Kidney (tissue), 22 donors: ENCODE results near the gene NDFIP1. TPM values are rescaled to one million over a fixed set of nuclear protein-coding genes. Genes with fewer than 3 reads are reported as not detected.
A peak's percentile ranks its signal among the peaks of the same experiment; 100 is the strongest.

Experiments used
- DNase-seq, 5 donors: peaks; one replicate each; pipeline ENCODE4 v3.0.0-alpha.2; 2013 to 2020
- FAIRE-seq: peaks from 2 replicates; lab custom pipeline; 2012; peaks lifted over from hg19 to GRCh38; lab: Jason Lieb, UNC
- H3K27ac ChIP-seq, 2 donors: one replicate each; pipeline ENCODE4 v1.7.0; 2013; ENCODE audit warnings: low read depth in 2 of 2, low read length in 2 of 2, inconsistent platforms in 1 of 2
- H3K27me3 ChIP-seq: one replicate; pipeline ENCODE4 v1.7.1; 2013; ENCODE audit warnings: low read length, inconsistent platforms; ENCODE audit not compliant: control insufficient read depth, insufficient read depth
- H3K36me3 ChIP-seq, 3 donors: one replicate each; pipeline versions ENCODE4 v1.7.0 to v1.7.1; 2013; ENCODE audit warnings: low read length in 3 of 3, control low read depth in 1 of 3, inconsistent platforms in 1 of 3; ENCODE audit not compliant: insufficient read depth in 3 of 3, control insufficient read depth in 2 of 3
- H3K4me1 ChIP-seq, 3 donors: one replicate each; pipeline versions ENCODE4 v1.7.0 to v1.7.1; 2013; ENCODE audit warnings: low read length in 3 of 3, inconsistent platforms in 1 of 3, low read depth in 1 of 3; ENCODE audit not compliant: control insufficient read depth in 2 of 3, insufficient read depth in 2 of 3
- H3K4me3 ChIP-seq, 3 donors: one replicate each; pipeline versions ENCODE4 v1.7.0 to v1.8.1; 2013; ENCODE audit warnings: low read length in 3 of 3, control low read depth in 1 of 3, inconsistent platforms in 1 of 3
- H3K9ac ChIP-seq, 3 donors: one replicate each; pipeline versions ENCODE4 v1.7.0 to v1.7.1; 2013; ENCODE audit warnings: low read length in 3 of 3, control low read depth in 1 of 3, inconsistent platforms in 1 of 3
- H3K9me3 ChIP-seq, 3 donors: one replicate each; pipeline versions ENCODE4 v1.7.0 to v1.7.1; 2013; ENCODE audit warnings: low read length in 3 of 3, control low read depth in 1 of 3, inconsistent platforms in 1 of 3; ENCODE audit not compliant: control insufficient read depth in 2 of 3, insufficient read depth in 1 of 3
- intact Hi-C: fragments of 100-400 bp; cut with DNase I; formaldehyde crosslinking; loops from one replicate; pipeline ENCODE4 v1.11.1; 2022
- long read RNA-seq, 10 donors: library from polyadenylated mRNA in 1 of 10; unstranded in 1 of 10; transcript quantifications; one replicate each; pipeline ENCODE4 v2.0.0 and lab custom pipeline, GENCODE V29; 2021 to 2026
- polyA plus RNA-seq: library from polyadenylated mRNA; stranded (reverse); fragments of 350-450 nt; fragmentation: Illumina TruSeq; extraction: RNeasy Lipid Tissue Mini Kit (QIAGEN cat#74804); gene quantifications from one replicate; pipeline ENCODE4 v1.2.3, GENCODE V29; 2014; ENCODE audit warnings: low read depth, low replicate concordance; ENCODE audit not compliant: insufficient read depth
- total RNA-seq: library from RNA; stranded (reverse); fragmentation: NEBNext Ultra II Directional; extraction: Animal tissue kit (Norgen Biotek cat#: 25700); gene quantifications from one replicate; pipeline ENCODE4 v1.2.1, GENCODE V29; 2021
- TF ChIP-seq, protein P1 (sequence below): IDR thresholded peaks from 3 replicates; pipeline ENCODE4 v1.5.1; 2012; ENCODE audit warnings: mild to moderate bottlenecking, moderate library complexity, borderline replicate concordance; ENCODE audit not compliant: insufficient read depth; ENCODE audit errors: extremely low read depth
- donor health status: control.
- donor health status: control.
- donor health status: control.
- donor health status: control.
- donor health status: control.
- donor health status: DM: yes; HTN: yes; CAD: no.
- donor health status: Normal renal cell carcinoma (clear cell type).

The NDFIP1 gene
- total RNA-seq (107 TPM), polyA plus RNA-seq (92.8 TPM)
- long read RNA-seq, donor 1, full-length matches to known transcripts: 64 of 85 reads
- long read RNA-seq, donor 1, partial matches to known transcripts: 21 of 85 reads
- long read RNA-seq, donor 1, other reads (novel, unspliced or antisense): 0 of 85 reads
- long read RNA-seq, donor 2, full-length matches to known transcripts: 86 of 137 reads
- long read RNA-seq, donor 2, partial matches to known transcripts: 51 of 137 reads
- long read RNA-seq, donor 2, other reads (novel, unspliced or antisense): 0 of 137 reads
- long read RNA-seq, donor 3, full-length matches to known transcripts: 94 of 201 reads
- long read RNA-seq, donor 3, partial matches to known transcripts: 107 of 201 reads
- long read RNA-seq, donor 3, other reads (novel, unspliced or antisense): 0 of 201 reads
- long read RNA-seq, donor 4, full-length matches to known transcripts: 73 of 169 reads
- long read RNA-seq, donor 4, partial matches to known transcripts: 96 of 169 reads
- long read RNA-seq, donor 4, other reads (novel, unspliced or antisense): 0 of 169 reads
- long read RNA-seq, donor 5, transcript NDFIP1-201 (8 exons, 3,851 nt): major isoform, 6 of 6 reads
- long read RNA-seq, donor 5, partial matches to known transcripts: 0 of 6 reads
- long read RNA-seq, donor 5, other reads (novel, unspliced or antisense): 0 of 6 reads
- long read RNA-seq, donor 6, full-length matches to known transcripts: 38 of 49 reads
- long read RNA-seq, donor 6, partial matches to known transcripts: 11 of 49 reads
- long read RNA-seq, donor 6, other reads (novel, unspliced or antisense): 0 of 49 reads
- long read RNA-seq, donor 7, transcript NDFIP1-201 (8 exons, 3,851 nt): major isoform, 155 of 170 reads
- long read RNA-seq, donor 7, partial matches to known transcripts: 4 of 170 reads
- long read RNA-seq, donor 7, other reads (novel, unspliced or antisense): 11 of 170 reads
- long read RNA-seq, donor 8, full-length matches to known transcripts: 79 of 113 reads
- long read RNA-seq, donor 8, partial matches to known transcripts: 34 of 113 reads
- long read RNA-seq, donor 8, other reads (novel, unspliced or antisense): 0 of 113 reads
- long read RNA-seq, donor 9, full-length matches to known transcripts: 38 of 62 reads
- long read RNA-seq, donor 9, partial matches to known transcripts: 24 of 62 reads
- long read RNA-seq, donor 9, other reads (novel, unspliced or antisense): 0 of 62 reads
- long read RNA-seq, donor 10, full-length matches to known transcripts: 59 of 112 reads
- long read RNA-seq, donor 10, partial matches to known transcripts: 53 of 112 reads
- long read RNA-seq, donor 10, other reads (novel, unspliced or antisense): 0 of 112 reads

DNA sequence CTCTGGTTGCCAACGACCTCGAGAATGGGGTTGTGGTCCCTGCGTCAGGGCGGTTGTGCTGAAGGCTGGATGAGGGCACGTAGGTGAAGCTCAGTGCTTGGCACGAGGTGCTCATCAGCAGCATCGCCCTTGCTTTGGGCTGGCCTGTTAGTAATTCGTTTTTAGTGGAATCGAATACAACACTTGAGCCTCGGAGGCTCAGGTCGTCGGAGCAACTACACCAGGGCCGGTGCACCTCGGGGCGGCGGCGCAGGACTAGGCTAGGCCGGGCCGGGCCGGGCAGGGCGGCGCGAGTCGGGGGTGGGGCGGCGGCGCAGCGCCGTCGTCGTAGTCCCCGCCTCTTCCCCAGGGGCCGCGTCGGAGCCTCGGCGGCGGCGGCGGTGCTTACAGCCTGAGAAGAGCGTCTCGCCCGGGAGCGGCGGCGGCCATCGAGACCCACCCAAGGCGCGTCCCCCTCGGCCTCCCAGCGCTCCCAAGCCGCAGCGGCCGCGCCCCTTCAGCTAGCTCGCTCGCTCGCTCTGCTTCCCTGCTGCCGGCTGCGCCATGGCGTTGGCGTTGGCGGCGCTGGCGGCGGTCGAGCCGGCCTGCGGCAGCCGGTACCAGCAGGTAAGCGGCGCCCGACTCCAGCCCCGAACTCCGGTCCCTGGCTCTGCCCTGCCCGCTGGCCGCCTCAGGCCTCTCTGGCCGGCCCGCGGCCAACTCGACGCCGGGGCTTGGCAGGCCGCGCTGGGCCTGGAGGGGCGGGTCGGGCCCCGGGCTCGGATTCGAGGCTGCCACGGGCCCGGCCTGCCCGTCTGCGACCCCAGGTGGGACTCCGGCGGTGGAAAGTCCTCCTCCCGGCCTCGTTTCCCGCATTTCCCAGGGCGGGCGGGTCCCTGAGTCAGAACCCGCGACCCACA lies at the start of gene NDFIP1:
Gene NDFIP1, plus strand, starts transcription at position 348 of the 899 bp plus-strand sequence. Its CDS starts 196 bp downstream, at position 544.
- TF ChIP-seq, protein P1, sequence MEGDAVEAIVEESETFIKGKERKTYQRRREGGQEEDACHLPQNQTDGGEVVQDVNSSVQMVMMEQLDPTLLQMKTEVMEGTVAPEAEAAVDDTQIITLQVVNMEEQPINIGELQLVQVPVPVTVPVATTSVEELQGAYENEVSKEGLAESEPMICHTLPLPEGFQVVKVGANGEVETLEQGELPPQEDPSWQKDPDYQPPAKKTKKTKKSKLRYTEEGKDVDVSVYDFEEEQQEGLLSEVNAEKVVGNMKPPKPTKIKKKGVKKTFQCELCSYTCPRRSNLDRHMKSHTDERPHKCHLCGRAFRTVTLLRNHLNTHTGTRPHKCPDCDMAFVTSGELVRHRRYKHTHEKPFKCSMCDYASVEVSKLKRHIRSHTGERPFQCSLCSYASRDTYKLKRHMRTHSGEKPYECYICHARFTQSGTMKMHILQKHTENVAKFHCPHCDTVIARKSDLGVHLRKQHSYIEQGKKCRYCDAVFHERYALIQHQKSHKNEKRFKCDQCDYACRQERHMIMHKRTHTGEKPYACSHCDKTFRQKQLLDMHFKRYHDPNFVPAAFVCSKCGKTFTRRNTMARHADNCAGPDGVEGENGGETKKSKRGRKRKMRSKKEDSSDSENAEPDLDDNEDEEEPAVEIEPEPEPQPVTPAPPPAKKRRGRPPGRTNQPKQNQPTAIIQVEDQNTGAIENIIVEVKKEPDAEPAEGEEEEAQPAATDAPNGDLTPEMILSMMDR: no peak
- peak within 1 kb of the TSS; percentile 94 to 96 for H3K27ac ChIP-seq
- no peaks in the 10 kb centered on the region for H3K36me3 ChIP-seq
- DNase-seq: peak; percentile 86 to 96 (median 90)
- FAIRE-seq: no peak
- H3K4me3 ChIP-seq: peak within 1 kb of the TSS; percentile 81 to 91 (median 91)
- no peaks in the 10 kb centered on the region for H3K27me3 ChIP-seq
- H3K4me1 ChIP-seq: peaks cover 0 to 12% (median 8%) of the 10 kb centered on the region in 3 donors
- H3K9me3 ChIP-seq: no peaks in the 10 kb centered on the region
- intact Hi-C loops: no loop called here
- peak within 1 kb of the TSS; percentile 77 to 94 (median 82) for H3K9ac ChIP-seq

GRCh38 chr5:142059304-142059940 lies 49.2 kb upstream of the NDFIP1 start:
- DNase-seq (no peak), FAIRE-seq (no peak)
- intact Hi-C loops: no loop called here

More at GRCh38 chr5:142059304-142059940, 49.2 kb upstream of the NDFIP1 start:
- H3K9ac ChIP-seq: no peak overlapping the region
- H3K4me1 ChIP-seq: peaks cover 0 to 7% (median 0%) of the 10 kb centered on the region in 3 donors
- no peaks in the 10 kb centered on the region for H3K9me3 ChIP-seq
- TF ChIP-seq, protein P1: no peak
- H3K27ac ChIP-seq: no peak overlapping the region
- H3K36me3 ChIP-seq: no peaks in the 10 kb centered on the region
- H3K4me3 ChIP-seq: no peak overlapping the region
- no peaks in the 10 kb centered on the region for H3K27me3 ChIP-seq
